Caco-2 (cell line): ENCODE measurements around the gene EIF4E1B. TPM values are rescaled to one million over a fixed set of nuclear protein-coding genes. Genes with fewer than 3 reads are reported as not detected.

Experiments
- BruUV-seq: library from RNA; stranded (reverse); fragments of 400-500 nt; replicated peaks from 2 replicates; lab custom pipeline; 2021; lab: Mats Ljungman, UMichigan
- CTCF ChIA-PET: fragments of 300-600 bp; sonication (Branson Sonifier 250); formaldehyde crosslinking; loops from one replicate; lab custom pipeline; 2022; ENCODE audit warnings: antibody characterized with exemption; lab: Charles Lee
- POLR2A ChIA-PET: fragments of 300-600 bp; sonication (Branson Sonifier 250); formaldehyde crosslinking; loops from one replicate; lab custom pipeline; 2022; ENCODE audit warnings: antibody characterized with exemption; lab: Charles Lee
- DNase-seq, 2 experiments: peaks; one replicate each; pipeline versions ENCODE4 v3.0.0 to v3.0.0-alpha.2; 2020 to 2022
- H3K27me3 ChIP-seq: replicated peaks from 2 replicates; pipeline ENCODE4 v1.6.0; 2011; ENCODE audit warnings: low read length; ENCODE audit not compliant: control insufficient read depth, insufficient read depth
- H3K36me3 ChIP-seq: 2 replicates; pipeline ENCODE4 v1.5.1; 2011; ENCODE audit warnings: low read length; ENCODE audit not compliant: control insufficient read depth, insufficient read depth
- H3K4me1 ChIP-seq: fragments of 250-450 bp; sonication (Bioruptor Pico); 2 replicates; pipeline ENCODE4 v1.5.1; 2020; ENCODE audit warnings: mild to moderate bottlenecking
- H3K4me3 ChIP-seq: 2 replicates; pipeline ENCODE4 v1.5.1; 2011; ENCODE audit warnings: low read depth, mild to moderate bottlenecking, control low read depth, low read length
- H3K9me3 ChIP-seq: fragments of 250-450 bp; sonication (Bioruptor Pico); 2 replicates; pipeline ENCODE4 v1.5.1; 2020; ENCODE audit warnings: mild to moderate bottlenecking, moderate library complexity
- H3K27ac Mint-ChIP-seq: one replicate; pipeline ENCODE4 v1.8.0; 2022; ENCODE audit warnings: mixed read lengths; ENCODE audit not compliant: unreplicated experiment
- H3K27me3 Mint-ChIP-seq: one replicate; pipeline ENCODE4 v1.8.0; 2022; ENCODE audit warnings: mixed read lengths; ENCODE audit not compliant: insufficient read depth, unreplicated experiment
- H3K36me3 Mint-ChIP-seq: one replicate; pipeline ENCODE4 v1.8.0; 2022; ENCODE audit warnings: mild to moderate bottlenecking, mixed read lengths; ENCODE audit not compliant: insufficient read depth, unreplicated experiment
- H3K4me1 Mint-ChIP-seq: one replicate; pipeline ENCODE4 v1.8.0; 2022; ENCODE audit warnings: low read depth, mixed read lengths; ENCODE audit not compliant: unreplicated experiment
- H3K4me3 Mint-ChIP-seq: one replicate; pipeline ENCODE4 v1.8.0; 2022; ENCODE audit warnings: mild to moderate bottlenecking, moderate library complexity, mixed read lengths; ENCODE audit not compliant: unreplicated experiment
- H3K9me3 Mint-ChIP-seq: one replicate; pipeline ENCODE4 v1.8.0; 2022; ENCODE audit warnings: mixed read lengths; ENCODE audit not compliant: unreplicated experiment
- intact Hi-C: fragments of 100-400 bp; cut with micrococcal nuclease; formaldehyde crosslinking; loops from one replicate; pipeline ENCODE4 v1.10.0; 2022; ENCODE audit not compliant: unreplicated experiment
- total RNA-seq: library from RNA; stranded (reverse); gene quantifications from 2 replicates; pipeline ENCODE4 v1.2.3, GENCODE V29; 2022
- TF ChIP-seq, protein P1 (sequence below), 2 experiments: fragments of 200-600 bp in 1 of 2; IDR thresholded peaks; 1 replicate in 1 of 2; 2 replicates in 1 of 2; pipeline versions ENCODE4 v1.5.1 to v1.8.0; 2011 to 2022; ENCODE audit warnings: antibody characterized with exemption in 1 of 2, control low read depth in 1 of 2, inconsistent platforms in 1 of 2, low read depth in 1 of 2, low read length in 1 of 2, mild to moderate bottlenecking in 1 of 2, moderate library complexity in 1 of 2; ENCODE audit not compliant: insufficient read depth in 1 of 2, severe bottlenecking in 1 of 2, unreplicated experiment in 1 of 2

The EIF4E1B gene
- total RNA-seq, 1 experiment from 2014 or later = not detected

DNA sequence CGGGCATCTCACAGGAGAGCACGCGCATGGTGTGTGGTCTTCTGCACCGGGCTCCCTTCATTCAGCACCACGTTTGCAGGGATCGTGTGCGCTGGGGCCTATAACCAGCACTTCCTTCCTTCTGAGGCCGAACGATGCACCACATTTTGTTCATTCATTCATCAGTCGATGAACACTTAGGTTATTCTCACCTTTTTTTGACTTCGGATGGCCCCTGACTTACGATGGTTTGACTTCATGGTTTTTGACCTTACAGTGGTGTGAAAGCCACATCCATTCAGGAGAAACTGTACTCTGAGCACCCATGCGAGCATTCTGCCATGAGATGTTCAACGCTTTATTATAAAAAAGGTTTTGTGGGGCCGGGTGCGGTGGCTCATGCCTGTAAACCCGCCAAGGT, 44.3 kb downstream of the EIF4E1B start:
- H3K36me3 Mint-ChIP-seq = no peaks in the 10 kb centered on the region
- H3K27me3 Mint-ChIP-seq = peaks cover 2% of the 10 kb centered on the region
- no peak overlapping the region for H3K4me3 ChIP-seq
- BruUV-seq = no TSS peak
- TF ChIP-seq, protein P1, sequence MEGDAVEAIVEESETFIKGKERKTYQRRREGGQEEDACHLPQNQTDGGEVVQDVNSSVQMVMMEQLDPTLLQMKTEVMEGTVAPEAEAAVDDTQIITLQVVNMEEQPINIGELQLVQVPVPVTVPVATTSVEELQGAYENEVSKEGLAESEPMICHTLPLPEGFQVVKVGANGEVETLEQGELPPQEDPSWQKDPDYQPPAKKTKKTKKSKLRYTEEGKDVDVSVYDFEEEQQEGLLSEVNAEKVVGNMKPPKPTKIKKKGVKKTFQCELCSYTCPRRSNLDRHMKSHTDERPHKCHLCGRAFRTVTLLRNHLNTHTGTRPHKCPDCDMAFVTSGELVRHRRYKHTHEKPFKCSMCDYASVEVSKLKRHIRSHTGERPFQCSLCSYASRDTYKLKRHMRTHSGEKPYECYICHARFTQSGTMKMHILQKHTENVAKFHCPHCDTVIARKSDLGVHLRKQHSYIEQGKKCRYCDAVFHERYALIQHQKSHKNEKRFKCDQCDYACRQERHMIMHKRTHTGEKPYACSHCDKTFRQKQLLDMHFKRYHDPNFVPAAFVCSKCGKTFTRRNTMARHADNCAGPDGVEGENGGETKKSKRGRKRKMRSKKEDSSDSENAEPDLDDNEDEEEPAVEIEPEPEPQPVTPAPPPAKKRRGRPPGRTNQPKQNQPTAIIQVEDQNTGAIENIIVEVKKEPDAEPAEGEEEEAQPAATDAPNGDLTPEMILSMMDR (IDR thresholded peaks at IDR 0.05; ENCODE audit: insufficient read depth in 1 of 2, low read depth in 1 of 2, low read length in 1 of 2, severe bottlenecking in 1 of 2, unreplicated experiment in 1 of 2) = no peak
- ChIA-PET POLR2A (no interaction called here), CTCF (interaction anchor here (0.6 kb wide), 1 partner anchor 14 kb away, joined by 6 read pairs; no protein-coding TSS in a partner anchor)
- no peak for DNase-seq
- no peaks in the 10 kb centered on the region for H3K36me3 ChIP-seq
- H3K9me3 Mint-ChIP-seq = no peaks in the 10 kb centered on the region
- H3K27me3 ChIP-seq = no peaks in the 10 kb centered on the region
- no peaks in the 10 kb centered on the region for H3K4me1 ChIP-seq
- no peak overlapping the region for H3K4me3 Mint-ChIP-seq
- H3K27ac Mint-ChIP-seq = no peak overlapping the region
- intact Hi-C loops = no loop called here
- no peaks in the 10 kb centered on the region for H3K4me1 Mint-ChIP-seq
- H3K9me3 ChIP-seq = no peaks in the 10 kb centered on the region

DNA sequence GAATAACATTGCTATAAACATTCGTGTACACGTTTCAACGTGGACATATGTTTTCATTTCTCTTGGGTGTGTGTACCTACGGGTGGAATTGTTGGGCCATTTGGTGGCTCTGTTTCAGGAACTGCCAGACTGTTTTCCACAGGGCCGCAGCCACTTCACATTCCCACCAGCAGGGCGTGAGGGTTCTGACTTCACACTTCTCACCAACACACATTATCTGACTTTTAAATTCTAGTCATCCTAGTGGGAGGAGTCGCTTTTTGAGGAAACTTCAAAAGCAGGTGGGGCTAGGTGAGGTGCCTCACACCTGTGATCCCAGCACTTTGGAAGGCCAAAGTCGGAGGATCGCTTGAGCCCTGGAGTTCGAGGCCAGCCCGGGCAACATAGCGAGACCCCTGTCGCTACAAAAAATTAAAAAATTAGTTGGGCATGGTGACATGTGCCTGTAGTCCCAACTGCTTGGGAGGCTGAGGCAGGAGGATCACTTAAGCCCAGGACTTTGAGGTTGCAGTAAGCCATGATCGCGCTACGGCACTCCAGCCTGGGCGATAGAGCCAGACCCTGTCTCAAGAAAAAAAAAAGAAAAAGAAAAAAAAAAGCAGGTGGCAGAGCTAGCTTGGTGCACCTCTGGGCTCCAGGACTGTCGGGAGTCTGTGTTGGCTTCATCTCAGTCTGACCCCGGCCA, 45.3 kb downstream of the EIF4E1B start:
- DNase-seq = peak; percentile 59 to 69
- Mint-ChIP-seq H3K27ac (no peak overlapping the region), H3K36me3 (no peaks in the 10 kb centered on the region), H3K4me3 (no peak overlapping the region), H3K27me3 (peaks cover 2% of the 10 kb centered on the region), H3K9me3 (no peaks in the 10 kb centered on the region), H3K4me1 (no peaks in the 10 kb centered on the region)
- TF ChIP-seq, protein P1 (IDR thresholded peaks at IDR 0.05; ENCODE audit: insufficient read depth in 1 of 2, low read depth in 1 of 2, low read length in 1 of 2, severe bottlenecking in 1 of 2, unreplicated experiment in 1 of 2) = peak; percentile 72 to 76
- CTCF ChIA-PET = interaction anchor here (0.6 to 1.1 kb wide), 2 partner anchors 15 kb away, joined by 4 to 6 read pairs; no protein-coding TSS in a partner anchor
- Histone ChIP-seq H3K36me3 (no peaks in the 10 kb centered on the region), H3K9me3 (no peaks in the 10 kb centered on the region), H3K4me3 (no peak overlapping the region), H3K27me3 (no peaks in the 10 kb centered on the region), H3K4me1 (no peaks in the 10 kb centered on the region)
- intact Hi-C loops = no loop called here
- POLR2A ChIA-PET = no interaction called here
- no TSS peak for BruUV-seq

DNA sequence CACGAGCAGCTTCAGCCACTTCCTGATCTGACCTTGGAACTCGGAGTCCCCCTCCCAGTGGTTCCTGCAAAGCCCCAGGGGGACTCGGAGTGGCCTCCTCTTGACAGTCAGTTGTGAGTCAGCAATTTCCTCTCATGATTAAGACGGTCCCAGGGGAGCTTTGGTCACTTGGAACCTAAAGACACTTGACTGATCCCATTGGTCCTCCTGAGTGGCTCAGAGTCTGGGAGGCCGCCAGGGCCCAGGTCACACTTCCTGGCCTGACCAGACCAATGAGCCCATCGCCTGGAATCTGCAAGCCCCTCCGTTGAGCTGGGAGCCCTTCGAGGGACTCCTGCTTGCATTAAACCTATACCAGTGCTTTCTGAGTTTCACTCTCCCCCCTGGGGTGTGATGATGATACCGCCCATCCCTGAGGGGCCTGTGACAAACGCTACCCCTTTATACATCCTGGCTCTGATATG, 45.9 kb downstream of the EIF4E1B start:
- no peak overlapping the region for H3K4me3 ChIP-seq
- TF ChIP-seq, protein P1 (IDR thresholded peaks at IDR 0.05; ENCODE audit: insufficient read depth in 1 of 2, low read depth in 1 of 2, low read length in 1 of 2, severe bottlenecking in 1 of 2, unreplicated experiment in 1 of 2) = no peak
- no peak for DNase-seq
- Mint-ChIP-seq H3K36me3 (no peaks in the 10 kb centered on the region), H3K27me3 (peaks cover 2% of the 10 kb centered on the region), H3K4me1 (no peaks in the 10 kb centered on the region), H3K4me3 (no peak overlapping the region), H3K27ac (no peak overlapping the region), H3K9me3 (no peaks in the 10 kb centered on the region)
- H3K36me3 ChIP-seq = no peaks in the 10 kb centered on the region
- no peaks in the 10 kb centered on the region for H3K9me3 ChIP-seq
- no peaks in the 10 kb centered on the region for H3K27me3 ChIP-seq
- intact Hi-C loops = no loop called here
- H3K4me1 ChIP-seq = no peaks in the 10 kb centered on the region
- BruUV-seq = no TSS peak
- POLR2A ChIA-PET = no interaction called here
- CTCF ChIA-PET = interaction anchor here (1.1 kb wide), 1 partner anchor 16 kb away, joined by 4 read pairs; no protein-coding TSS in a partner anchor
